NCI-H128 (cell line): ENCODE results near the gene DNM3.
"Not testable (repeated sequence)": the region's sequence is repeated elsewhere in the genome, so short reads cannot be mapped to it uniquely, and the experiment has no call there.

Source experiments
- DNase-seq: peaks from one replicate; lab custom pipeline; 2025; ENCODE audit not compliant: unreplicated experiment; lab: John Stamatoyannopoulos, UW

DNM3 gene

GRCh38 chr1:172401892-172402291, 560.6 kb downstream of the DNM3 start:
- DNase-seq: no peak

DNA sequence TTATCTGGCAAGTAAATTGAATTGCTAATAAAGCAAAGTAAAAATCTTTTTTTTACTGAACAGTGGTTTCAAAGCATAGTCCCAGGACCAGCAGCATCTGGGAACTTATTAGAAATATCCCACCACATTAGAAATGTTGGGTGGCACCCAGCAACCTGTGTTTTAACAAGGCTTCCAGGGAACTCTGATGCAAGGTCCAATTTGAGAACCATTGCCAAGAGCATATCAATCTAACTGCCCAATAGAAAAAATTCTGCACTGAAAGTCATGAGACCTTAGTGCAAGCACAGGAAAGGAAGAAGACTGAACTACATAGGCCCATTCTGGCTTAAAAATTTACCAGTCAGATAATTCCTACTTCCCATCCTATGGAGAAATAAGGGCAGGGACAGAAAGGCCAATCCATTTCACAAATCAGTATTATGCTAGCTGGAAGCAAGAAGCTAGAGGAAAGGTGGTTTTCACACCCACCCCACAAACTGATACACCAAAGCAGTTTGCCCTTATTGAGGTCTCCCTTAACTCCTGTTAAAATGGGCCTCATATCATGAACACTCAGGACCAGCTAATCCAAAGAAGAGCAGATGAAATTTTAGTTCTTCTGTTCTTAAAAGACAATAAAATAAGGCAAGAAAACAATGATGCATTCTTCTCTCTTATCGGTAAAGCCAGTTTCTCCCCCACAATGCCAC, 561.7 kb downstream of the DNM3 start:
- no peak for DNase-seq

DNA sequence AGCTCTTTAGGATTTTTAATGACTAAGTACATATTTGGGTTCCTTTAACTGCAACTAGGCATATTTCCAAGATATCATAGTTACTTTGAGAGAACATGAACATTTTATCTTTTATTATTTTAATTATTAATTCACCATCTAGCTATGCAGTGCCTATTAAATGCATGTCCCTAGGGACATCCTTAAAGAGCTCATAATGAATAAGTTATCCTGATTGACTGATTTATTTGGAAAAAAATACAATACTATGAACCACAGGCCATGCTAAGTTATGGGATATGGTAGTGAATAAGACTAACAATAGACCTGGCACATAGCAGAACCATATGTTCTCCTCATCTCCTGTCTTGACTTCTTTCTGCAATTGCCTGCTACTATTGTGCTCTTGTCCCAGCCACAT, 562.8 kb downstream of the DNM3 start:
- no peak for DNase-seq

GRCh38 chr1:172405912-172406311, 564.6 kb downstream of the DNM3 start:
- no peak for DNase-seq

GRCh38 chr1:172406968-172407367, 565.7 kb downstream of the DNM3 start:
- no peak for DNase-seq

DNA sequence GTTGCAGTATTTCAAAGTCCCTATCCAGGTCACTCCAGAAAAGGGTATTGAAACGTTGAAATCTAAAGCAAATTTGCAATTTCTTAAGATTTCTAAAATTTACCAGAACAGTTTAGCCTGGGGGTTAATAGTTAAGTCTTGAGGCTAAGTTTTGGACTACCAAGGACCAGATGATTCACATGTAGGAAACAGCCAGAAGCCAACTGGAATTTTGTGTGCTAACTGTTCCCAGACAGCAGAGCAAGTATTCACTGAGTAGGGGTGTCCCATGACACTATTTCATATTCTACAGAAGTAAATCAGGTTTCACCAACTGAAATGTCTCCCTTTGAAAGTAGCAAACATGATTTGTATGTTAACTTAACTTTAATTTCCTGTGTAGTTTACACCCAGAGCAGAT, 567.7 kb downstream of the DNM3 start:
- no peak for DNase-seq

DNA sequence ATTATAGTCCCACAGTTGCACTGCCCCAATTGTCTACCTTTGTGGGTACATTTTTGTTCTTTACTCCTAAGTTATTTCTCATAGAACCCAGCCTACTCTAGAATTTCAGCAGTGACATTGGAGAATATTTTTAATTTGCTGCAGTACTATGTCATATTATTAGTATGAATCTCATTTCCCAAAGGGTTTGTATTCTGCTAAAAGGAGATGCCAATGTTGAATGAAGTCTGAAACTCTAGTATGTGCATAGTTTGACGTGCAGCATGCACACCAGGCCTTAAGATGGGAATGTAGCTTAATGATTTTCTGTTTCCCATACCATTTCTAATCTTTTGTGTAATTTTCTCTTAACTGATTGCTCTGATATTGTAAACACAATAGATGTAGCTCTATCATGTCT, 568.7 kb downstream of the DNM3 start:
- no peak for DNase-seq

- DNase-seq: no peak
These were observed 570.6 kb downstream of the DNM3 start for GRCh38 chr1:172411791-172412338.

DNA sequence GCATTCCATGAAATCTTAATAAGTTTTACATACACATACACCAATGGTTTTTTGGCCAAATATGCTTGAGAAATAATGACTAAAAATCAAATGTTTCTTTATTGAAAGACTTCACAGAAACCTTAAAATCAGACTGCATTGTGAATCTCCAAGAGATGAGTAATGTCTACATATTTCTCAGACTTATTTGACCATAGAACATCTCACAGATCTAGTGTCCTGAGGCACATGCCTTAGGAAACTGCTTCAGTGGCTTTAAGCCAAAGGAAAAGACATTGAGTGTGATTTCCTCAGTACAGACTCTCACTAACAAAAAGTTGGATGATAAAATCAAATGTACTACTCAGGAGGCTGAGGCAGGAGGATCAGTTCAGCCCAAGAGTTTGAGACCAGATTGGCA, 573.0 kb downstream of the DNM3 start:
- no peak for DNase-seq

GRCh38 chr1:172416496-172417035, 575.3 kb downstream of the DNM3 start:
- DNase-seq: no peak

GRCh38 chr1:172417557-172417956, 576.3 kb downstream of the DNM3 start:
- DNase-seq: no peak

GRCh38 chr1:172420385-172420784, 579.1 kb downstream of the DNM3 start, which contains the start of gene C1orf105:
Gene C1orf105 (plus strand): TSS chr1:172420685. CDS start chr1:172420886, 201 bp downstream.
- no peak for DNase-seq

- DNase-seq: no peak
These were observed 580.8 kb downstream of the DNM3 start for GRCh38 chr1:172421974-172422604.

DNA sequence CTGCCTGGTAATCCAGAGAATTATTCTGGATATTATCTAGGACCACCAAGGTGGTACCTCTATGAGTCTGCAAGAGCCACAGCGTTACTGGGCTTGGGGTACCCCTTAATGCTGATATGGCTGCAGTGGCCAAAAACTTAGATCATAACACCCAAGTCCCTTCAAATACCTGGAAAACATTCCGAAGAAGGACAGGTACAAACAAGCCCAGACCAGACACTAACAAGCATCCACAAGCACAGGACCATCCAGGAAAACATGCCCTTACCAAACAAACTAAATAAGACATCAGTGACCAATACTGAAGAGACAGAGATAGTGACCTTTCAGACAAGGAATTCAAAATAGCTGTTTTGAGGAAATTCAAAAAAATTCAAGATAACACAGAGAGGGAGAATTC, 582.0 kb downstream of the DNM3 start:
- no peak for DNase-seq

- no peak for DNase-seq
These were observed 584.0 kb downstream of the DNM3 start for GRCh38 chr1:172425339-172425738.

GRCh38 chr1:172427191-172427590, 585.9 kb downstream of the DNM3 start:
- no peak for DNase-seq

GRCh38 chr1:172429331-172430127, 588.2 kb downstream of the DNM3 start:
- no peak for DNase-seq

GRCh38 chr1:172430128-172430454, 588.8 kb downstream of the DNM3 start:
- no peak for DNase-seq

- no peak for DNase-seq
These were observed 589.9 kb downstream of the DNM3 start for GRCh38 chr1:172431204-172431603.

- no peak for DNase-seq
These were observed 590.5 kb downstream of the DNM3 start for GRCh38 chr1:172431721-172432192.

- not testable (repeated sequence) for DNase-seq
These were observed 595.9 kb downstream of the DNM3 start for GRCh38 chr1:172437183-172437582.
